HG03565 (cell line): ENCODE data around the gene SLCO3A1.
"Not testable (repeated sequence)": the region's sequence is repeated elsewhere in the genome, so short reads cannot be mapped to it uniquely, and the experiment has no call there.

Experiments
- ATAC-seq: cut with Tn5 transposase; IDR thresholded peaks from one replicate; pipeline ENCODE4 v1.9.1; 2021; ENCODE audit warnings: mild to moderate bottlenecking, moderate library complexity; ENCODE audit not compliant: unreplicated experiment

Gene SLCO3A1

DNA sequence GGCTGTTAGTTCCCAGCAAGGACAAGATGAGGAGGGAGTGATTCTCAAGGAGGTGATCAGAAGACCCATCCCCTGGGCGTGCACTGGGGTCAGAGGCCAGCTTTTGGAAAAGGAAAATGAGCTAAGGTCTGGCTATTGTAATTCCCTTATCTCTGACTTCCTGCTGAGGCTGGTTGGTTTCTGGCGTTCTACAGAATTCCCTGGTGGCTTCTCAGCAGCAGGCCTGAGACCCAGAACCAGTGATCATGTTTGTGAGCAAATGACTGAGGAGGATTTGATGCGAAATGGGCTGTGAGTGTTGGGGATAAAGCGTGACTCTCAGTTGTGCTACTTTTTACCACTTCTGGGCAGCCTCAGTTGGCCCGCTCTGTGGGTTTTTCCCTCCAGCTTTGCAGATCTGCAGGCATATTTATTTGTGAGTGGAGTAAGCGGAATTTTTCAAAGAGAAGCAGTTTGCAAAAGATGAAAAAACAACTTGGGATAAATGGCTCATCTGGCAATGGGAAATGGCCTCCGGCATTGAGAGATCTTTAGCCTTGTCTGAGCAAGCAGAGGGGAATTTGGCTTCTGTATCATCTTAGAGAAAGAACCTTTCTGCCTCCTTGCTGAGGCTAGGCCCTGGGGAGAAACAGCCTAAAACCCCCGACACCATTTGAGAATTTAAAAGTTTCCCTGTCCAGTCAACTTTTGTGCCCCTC, 102.7 kb downstream of the SLCO3A1 start:
- no peak for ATAC-seq

DNA sequence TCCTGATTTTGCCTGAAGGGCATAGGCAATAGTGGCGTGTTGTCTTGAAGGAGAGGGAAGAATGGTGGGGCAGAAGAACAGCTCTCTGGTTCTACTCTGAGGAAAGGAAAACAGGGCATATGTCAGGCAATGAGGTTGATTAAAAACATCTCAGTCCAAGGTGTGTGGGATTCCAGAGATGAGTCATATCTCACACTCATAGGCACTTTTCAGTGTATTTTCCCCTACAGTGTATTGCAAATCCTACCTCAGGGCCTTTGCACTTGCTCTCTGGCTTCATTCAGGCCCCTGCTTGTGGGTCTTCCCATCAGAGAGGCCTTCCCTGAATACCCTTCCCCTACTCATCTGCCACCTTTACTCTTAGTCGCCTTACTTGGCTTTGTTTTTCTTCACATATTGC, 107.8 kb downstream of the SLCO3A1 start:
- no peak for ATAC-seq

GRCh38 chr15:91963747-91964146, 110.2 kb downstream of the SLCO3A1 start:
- not testable (repeated sequence) for ATAC-seq

GRCh38 chr15:91965501-91966193, 112.1 kb downstream of the SLCO3A1 start:
- ATAC-seq: no peak

DNA sequence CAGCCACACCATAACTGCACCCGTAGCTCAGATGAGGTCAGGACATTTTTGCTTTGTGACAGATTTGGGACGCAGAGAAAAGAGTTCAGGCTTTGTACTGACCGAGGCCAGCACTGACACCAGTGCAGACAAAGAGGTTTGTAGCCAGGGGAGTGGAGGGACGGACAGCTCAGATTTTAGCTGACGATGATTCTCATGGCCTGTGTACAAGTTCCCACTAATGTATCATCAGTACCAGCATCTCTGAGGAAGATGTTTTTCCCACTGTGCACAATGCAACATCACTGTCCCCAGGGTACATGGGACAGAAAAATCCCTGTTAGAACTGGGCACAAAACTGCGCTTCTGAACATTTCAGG, 112.7 kb downstream of the SLCO3A1 start:
- ATAC-seq: no peak

GRCh38 chr15:91967935-91968606, 114.6 kb downstream of the SLCO3A1 start:
- ATAC-seq: no peak

- no peak for ATAC-seq
Observed at GRCh38 chr15:91968610-91969009, 115.1 kb downstream of the SLCO3A1 start.

GRCh38 chr15:91970142-91970541, 116.6 kb downstream of the SLCO3A1 start:
- ATAC-seq: no peak

- ATAC-seq: no peak
Observed at GRCh38 chr15:91973481-91973880, 120.0 kb downstream of the SLCO3A1 start.

DNA sequence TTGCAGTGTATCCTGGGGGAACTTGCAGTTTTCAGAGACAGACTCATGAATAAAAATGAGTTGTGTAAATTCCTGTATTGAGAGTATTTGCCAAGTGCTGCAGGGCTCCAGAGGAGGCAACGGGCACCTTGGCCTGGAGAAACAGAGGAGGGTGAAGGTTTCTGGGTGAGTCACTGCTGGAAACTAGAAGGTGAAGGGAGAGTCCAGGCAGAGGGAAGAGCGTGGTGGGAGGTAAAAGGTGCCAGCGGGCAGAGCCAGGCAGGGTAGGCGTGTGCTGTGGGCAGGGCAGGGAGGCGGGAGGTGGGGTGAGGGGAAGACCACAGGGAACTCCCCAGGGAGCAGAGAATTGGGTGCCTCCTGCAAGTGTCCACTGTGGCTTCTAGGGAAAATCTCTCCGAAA, 120.8 kb downstream of the SLCO3A1 start:
- ATAC-seq: no peak

GRCh38 chr15:91975241-91975978, 121.9 kb downstream of the SLCO3A1 start:
- ATAC-seq: no peak

GRCh38 chr15:91976966-91977365, 123.5 kb downstream of the SLCO3A1 start:
- no peak for ATAC-seq

DNA sequence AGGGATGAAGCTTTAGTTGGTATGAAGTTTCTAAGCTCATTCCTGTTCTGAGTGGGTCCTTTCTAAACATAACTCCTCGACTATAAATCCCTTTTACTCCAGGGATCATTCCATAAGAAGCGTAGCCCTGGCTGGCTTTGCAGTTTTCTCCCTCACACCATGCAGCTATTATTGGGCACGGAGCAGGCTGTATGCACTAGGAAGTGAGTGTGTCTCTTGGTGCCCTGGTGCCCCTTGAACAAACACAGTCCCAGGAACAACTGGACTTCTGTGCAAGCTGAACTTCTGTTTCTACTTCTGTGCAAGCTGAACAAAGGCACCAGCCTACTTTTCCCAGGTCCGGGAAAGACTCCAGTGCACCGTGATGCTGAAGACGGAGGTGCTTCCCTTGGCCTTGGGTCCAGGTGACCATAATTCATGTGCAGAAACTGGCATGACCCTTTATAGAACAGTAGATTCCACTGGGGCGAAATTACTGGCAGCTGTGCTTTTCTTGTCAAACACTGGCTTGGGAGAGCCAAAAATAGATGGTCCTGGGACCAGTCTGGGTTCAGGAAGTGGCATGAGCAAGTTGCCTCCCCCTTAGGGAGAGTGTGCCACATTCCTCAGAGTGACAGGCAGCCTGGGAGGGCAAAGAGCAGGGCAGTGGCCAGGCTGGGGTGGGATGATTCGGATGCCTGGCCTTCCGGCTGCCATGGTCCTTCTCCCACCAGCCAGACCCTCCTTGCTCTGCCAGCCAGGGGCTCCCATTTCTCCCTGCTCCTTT, 127.2 kb downstream of the SLCO3A1 start:
- ATAC-seq: no peak

DNA sequence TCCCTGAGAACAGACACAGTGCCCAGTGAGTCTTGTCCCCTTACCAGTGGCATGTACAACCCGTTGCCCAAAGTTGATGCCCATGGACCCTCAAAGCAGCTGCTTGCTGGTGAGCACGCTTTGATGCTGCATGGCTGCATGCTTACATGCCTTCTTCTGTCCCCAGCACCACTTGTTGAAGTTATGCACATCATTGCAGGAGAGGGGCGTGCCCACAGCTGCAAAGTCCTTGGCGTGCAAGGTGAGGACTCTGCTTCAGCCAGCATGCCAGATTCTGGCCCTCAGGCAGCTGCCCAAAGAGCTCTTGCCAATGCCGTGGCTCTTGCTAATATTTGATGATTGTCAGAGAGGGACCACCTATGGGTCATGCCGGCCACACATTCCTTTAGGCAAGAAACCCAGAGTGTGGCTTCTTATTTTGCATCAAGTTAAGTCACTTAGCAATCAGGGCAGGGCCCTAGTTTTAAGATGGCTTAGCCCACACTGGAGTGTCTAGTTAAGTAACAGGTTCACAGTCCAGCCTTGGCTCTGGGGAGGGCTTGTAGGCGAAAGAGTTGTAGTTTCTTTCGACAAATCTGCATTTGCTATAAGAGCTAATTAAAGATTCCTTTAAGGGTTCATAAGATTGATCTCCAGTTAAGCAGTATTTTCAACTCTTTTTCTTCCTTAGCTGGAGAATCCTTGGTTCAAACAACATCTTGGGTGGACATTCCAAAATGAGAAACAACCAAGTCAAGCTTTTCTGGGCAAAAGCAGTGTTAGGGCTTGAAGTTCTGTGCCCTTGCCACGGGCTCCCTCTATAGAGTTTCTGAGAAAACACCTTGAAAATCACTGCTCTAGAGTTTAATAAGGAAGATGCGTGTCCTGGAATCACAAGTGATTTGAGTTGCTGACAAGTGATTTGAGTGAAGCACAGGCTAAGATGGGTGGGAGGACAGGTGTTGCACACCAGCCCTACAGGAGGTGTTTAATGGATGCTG, 128.6 kb downstream of the SLCO3A1 start:
- no peak for ATAC-seq

DNA sequence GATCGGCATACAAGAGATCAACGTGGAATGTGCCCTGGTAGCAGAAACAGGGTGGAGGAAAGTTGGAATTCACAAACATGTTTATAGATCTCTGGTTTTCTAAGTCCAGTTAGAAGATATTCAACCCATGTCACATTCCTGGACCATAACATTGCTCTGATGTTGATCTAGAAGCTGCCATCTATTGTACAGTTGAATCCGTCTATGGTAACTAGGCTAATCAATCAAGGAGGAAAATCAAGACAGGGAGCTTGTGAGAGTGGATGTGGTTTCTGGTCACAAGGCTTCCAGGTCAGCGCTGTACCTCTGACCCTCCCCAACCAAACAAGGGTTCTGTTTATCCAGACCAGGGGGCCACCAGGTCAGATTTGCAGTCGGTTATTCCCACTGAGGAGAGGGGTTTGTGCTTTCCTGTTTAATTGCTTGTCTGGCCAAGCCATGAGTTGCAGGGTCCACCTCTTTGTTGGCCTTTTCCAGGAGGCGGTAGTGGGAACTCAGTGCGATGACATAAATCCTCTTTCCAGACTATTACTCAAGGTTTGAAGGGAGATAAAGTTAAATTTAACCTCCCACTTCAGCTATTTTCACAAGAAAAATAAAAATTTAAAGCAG, 130.3 kb downstream of the SLCO3A1 start:
- ATAC-seq: no peak

DNA sequence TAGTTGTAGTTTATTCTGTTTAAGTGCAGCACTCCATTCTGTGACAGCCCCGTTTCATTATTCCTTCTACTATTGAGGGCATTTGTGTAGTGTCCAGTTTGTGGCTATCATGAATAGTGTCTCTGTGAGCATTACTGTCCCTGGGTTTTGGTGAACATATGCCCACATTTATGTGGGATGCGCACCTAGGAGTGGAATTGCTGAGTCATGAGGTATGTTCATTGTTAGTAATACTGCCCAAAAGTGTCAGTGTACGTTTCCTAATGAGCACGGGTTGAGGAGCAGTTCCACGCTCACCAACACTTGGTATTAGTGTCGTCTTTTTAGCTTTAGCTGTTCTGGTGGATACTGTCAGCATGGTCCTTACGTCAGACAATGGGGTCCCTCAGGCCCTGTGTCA, 131.8 kb downstream of the SLCO3A1 start:
- ATAC-seq: no peak

DNA sequence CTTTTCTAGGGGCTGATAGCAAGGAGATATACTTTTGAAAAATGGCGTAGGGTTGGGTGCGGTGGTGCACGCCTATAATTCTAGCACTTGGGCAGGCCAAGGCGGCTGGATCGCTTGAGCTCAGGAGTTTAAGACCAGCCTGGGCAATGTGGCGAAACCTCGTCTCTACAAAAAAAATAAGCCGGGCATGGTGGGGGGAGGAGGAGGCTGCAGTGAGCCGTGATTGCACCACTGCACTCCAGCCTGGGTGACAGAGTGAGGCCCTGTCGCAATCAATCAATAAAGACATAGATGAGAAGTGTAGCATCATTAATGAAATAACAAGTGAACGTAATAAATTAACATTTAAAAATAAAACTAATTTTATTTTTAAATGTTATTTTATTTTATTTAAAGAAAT, 134.6 kb downstream of the SLCO3A1 start:
- ATAC-seq: no peak

GRCh38 chr15:91988655-91989054, 135.1 kb downstream of the SLCO3A1 start:
- no peak for ATAC-seq

- ATAC-seq: no peak
Observed at GRCh38 chr15:91989821-91990220, 136.3 kb downstream of the SLCO3A1 start.
